Measurements from ENCODE around the gene FER1L5.

DNA sequence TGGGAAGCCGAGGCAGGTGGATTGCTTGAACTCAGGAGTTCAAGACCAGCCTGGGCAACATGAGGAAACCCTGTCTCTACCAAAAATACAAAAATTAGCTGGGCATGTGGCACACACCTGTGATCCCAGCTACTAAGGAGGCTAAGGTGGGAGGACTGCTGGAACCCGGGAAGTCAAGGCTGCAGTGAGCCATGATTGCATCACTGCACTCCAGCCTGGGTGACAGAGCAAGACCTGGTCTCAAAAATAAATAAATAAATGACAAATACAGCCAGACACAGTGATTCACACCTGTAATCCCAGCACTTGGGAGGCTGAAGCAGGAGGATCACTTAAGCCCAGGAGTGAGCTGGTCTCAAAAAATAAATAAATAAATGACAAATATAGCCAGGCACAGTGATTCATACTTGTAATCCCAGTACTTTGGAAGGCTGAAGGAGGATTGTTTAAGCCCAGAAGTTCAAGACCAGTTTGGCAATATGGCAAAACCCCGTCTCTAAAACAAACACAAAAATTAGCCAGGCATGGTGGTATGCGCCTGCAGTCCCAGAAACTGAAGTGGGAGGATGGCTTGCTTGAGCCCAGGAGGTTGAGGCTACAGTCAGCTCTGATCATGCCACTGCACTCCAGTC, 10.6 kb upstream of the FER1L5 start:
- TF ChIP-seq GATA3 (IDR thresholded peaks at IDR 0.05; ENCODE audit: low read depth, low read length) (no peak), GATA2 (IDR thresholded peaks at IDR 0.05; ENCODE audit: low read depth, low read length) (no peak)
